ENCODE measurements around the gene INPP5K. TPM values are rescaled to one million over a fixed set of nuclear protein-coding genes. Genes with fewer than 3 reads are reported as not detected.

The INPP5K gene
- total RNA-seq, 1 experiment from 2014 or later, result 29.4 TPM

GRCh38 chr17:1485423-1486376 lies 30.7 kb downstream of the INPP5K start:
- Histone ChIP-seq H3K27me3 (ENCODE audit: insufficient read depth, low read length) (no peaks in the 10 kb centered on the region), H3K18ac (ENCODE audit: insufficient read length, low read depth, low read length) (peak overlapping the region; percentile 37), H3K9ac (ENCODE audit: extremely low read depth, insufficient read length, low read length) (no peak overlapping the region), H2BK120ac (ENCODE audit: low read depth, low read length, poor library complexity, severe bottlenecking) (no peak overlapping the region), H3K23ac (ENCODE audit: insufficient read length, low read depth, low read length) (no peak overlapping the region), H3K79me2 (ENCODE audit: insufficient read depth, low read length) (no peaks in the 10 kb centered on the region), H4K20me1 (ENCODE audit: control insufficient read depth, insufficient read depth, insufficient read length) (no peaks in the 10 kb centered on the region), H2AFZ (ENCODE audit: low read length) (no peak overlapping the region), H3K9me3 (ENCODE audit: control insufficient read depth, low read depth, low read length) (no peaks in the 10 kb centered on the region), H3K56ac (ENCODE audit: insufficient read length, low read depth, low read length) (no peak overlapping the region), H4K5ac (ENCODE audit: insufficient read length, low read depth, low read length) (no peak overlapping the region), H2AK5ac (ENCODE audit: insufficient read length, low read length) (no peak overlapping the region), H3K14ac (ENCODE audit: insufficient read depth, low read length) (no peak overlapping the region), H3K4ac (ENCODE audit: low read depth, low read length) (no peak overlapping the region), H2BK5ac (ENCODE audit: insufficient read length, low read length) (no peak overlapping the region), H2BK15ac (ENCODE audit: low read depth, low read length) (no peak overlapping the region), H3K79me1 (ENCODE audit: insufficient read depth, low read depth, low read length, poor library complexity, severe bottlenecking) (no peaks in the 10 kb centered on the region), H3K23me2 (ENCODE audit: insufficient read length, low read depth, low read length, poor library complexity, severe bottlenecking) (peaks cover 17% of the 10 kb centered on the region), H3K4me2 (ENCODE audit: insufficient read depth, insufficient read length, low read length) (peak overlapping the region; percentile 52), H3K27ac (ENCODE audit: insufficient read length, low read depth, low read length) (no peak overlapping the region), H4K91ac (ENCODE audit: insufficient read length, low read depth, low read length) (no peak overlapping the region), H3K4me1 (ENCODE audit: insufficient read depth, low read length) (no peaks in the 10 kb centered on the region), H2BK12ac (ENCODE audit: insufficient read length, low read depth, low read length) (no peak overlapping the region), H4K8ac (replicated peaks; ENCODE audit: insufficient read length, low read depth, low read length) (no peak overlapping the region), H3T11ph (ENCODE audit: low read length) (no peak overlapping the region), H2BK20ac (ENCODE audit: low read depth, low read length, poor library complexity, severe bottlenecking) (no peak overlapping the region)
- Mint-ChIP-seq H3K9me3 (peaks cover 0 to 3% of the 10 kb centered on the region in 2 experiments; a peak in 2 of 5 replicates), H3K27ac (no peak overlapping the region), H3K27me3 (ENCODE audit: low read depth) (peaks cover 4% of the 10 kb centered on the region; the same call in 1 of the 2 replicates), H3K4me3 (peak overlapping the region; percentile 77 to 87; a peak in 4 of 5 replicates), H3K4me1 (peaks cover 26 to 35% of the 10 kb centered on the region in 2 experiments), H3K36me3 (ENCODE audit: insufficient read depth in 1 of 3, low read depth in 3 of 3) (peaks cover 2 to 35% (median 29%) of the 10 kb centered on the region in 3 experiments; a peak in 6 of 7 replicates)
- TF ChIP-seq CTCF (conservative IDR thresholded peaks at IDR 0.05), result no peak
- peak; percentile 65 for DNase-seq
- WGBS (ENCODE audit: extremely low coverage, insufficient read length, low lambda C conversion rate), result no CpG with 5 or more reads among the region's 127 CpGs

All from H9 (cell line).